Effector memory CD4-positive, alpha-beta T cell (primary cell): ENCODE measurements around the gene UACA.
"Not testable (repeated sequence)": the region's sequence is repeated elsewhere in the genome, so short reads cannot be mapped to it uniquely, and the experiment has no call there.

Experiments used
- DNase-seq, 3 donors: peaks; one replicate each; pipeline ENCODE4 v3.0.0-alpha.2; 2020
- H3K27ac ChIP-seq: 2 replicates; pipeline ENCODE4 v1.7.0; 2013; ENCODE audit warnings: mild to moderate bottlenecking, low read length, moderate library complexity; ENCODE audit not compliant: insufficient read depth, poor library complexity, severe bottlenecking
- H3K27me3 ChIP-seq: replicated peaks from 2 replicates; pipeline ENCODE4 v1.7.0; 2013; ENCODE audit warnings: mild to moderate bottlenecking, low read length; ENCODE audit not compliant: insufficient read depth, control insufficient read depth, poor library complexity, severe bottlenecking
- H3K36me3 ChIP-seq: 2 replicates; pipeline ENCODE4 v1.7.0; 2013; ENCODE audit warnings: mild to moderate bottlenecking, low read length, moderate library complexity; ENCODE audit not compliant: control insufficient read depth, insufficient read depth
- H3K4me1 ChIP-seq: 2 replicates; pipeline ENCODE4 v1.7.0; 2013; ENCODE audit warnings: low read length, mild to moderate bottlenecking; ENCODE audit not compliant: control insufficient read depth, insufficient read depth, poor library complexity, severe bottlenecking
- H3K4me3 ChIP-seq: 2 replicates; pipeline ENCODE4 v1.7.0; 2013; ENCODE audit warnings: low read length, low read depth, mild to moderate bottlenecking; ENCODE audit not compliant: insufficient read depth, poor library complexity, severe bottlenecking
- H3K9me3 ChIP-seq: 2 replicates; pipeline ENCODE4 v1.7.0; 2013; ENCODE audit warnings: mild to moderate bottlenecking, low read length, moderate library complexity; ENCODE audit not compliant: control insufficient read depth
- total RNA-seq, 3 donors: gene quantifications; one replicate each; lab custom pipeline; 2026; lab: John Stamatoyannopoulos, UW

Gene UACA
- 0.17 to 7.5 (median 0.39) reads per million in 3 donors for total RNA-seq

GRCh38 chr15:70763120-70763949 is at the start of gene UACA:
TSS of gene UACA (minus strand) at chr15:70763558. CDS start at chr15:70763407, 151 bp downstream.
- H3K36me3 ChIP-seq = no peaks in the 10 kb centered on the region
- DNase-seq = peak; percentile 31 to 40 (median 35)
- H3K4me1 ChIP-seq = peaks cover 19% of the 10 kb centered on the region
- H3K27me3 ChIP-seq = peaks cover 40% of the 10 kb centered on the region
- no peak within 1 kb of the TSS for H3K27ac ChIP-seq
- H3K9me3 ChIP-seq = no peaks in the 10 kb centered on the region
- peak within 1 kb of the TSS; percentile 60 for H3K4me3 ChIP-seq

- H3K9me3 ChIP-seq = no peaks in the 10 kb centered on the region
- no peaks in the 10 kb centered on the region for H3K4me1 ChIP-seq
- H3K4me3 ChIP-seq = no peak overlapping the region
- H3K27me3 ChIP-seq = peaks cover 4% of the 10 kb centered on the region
- DNase-seq = no peak
- H3K27ac ChIP-seq = no peak overlapping the region
- H3K36me3 ChIP-seq = no peaks in the 10 kb centered on the region
Measured at GRCh38 chr15:70812827-70813364, 49.5 kb upstream of the UACA start.

GRCh38 chr15:70810916-70811578 is 47.7 kb upstream of the UACA start:
- no peaks in the 10 kb centered on the region for H3K9me3 ChIP-seq
- no peak overlapping the region for H3K4me3 ChIP-seq
- no peak for DNase-seq
- no peak overlapping the region for H3K27ac ChIP-seq
- no peaks in the 10 kb centered on the region for H3K36me3 ChIP-seq
- H3K4me1 ChIP-seq = no peaks in the 10 kb centered on the region
- peaks cover 4% of the 10 kb centered on the region for H3K27me3 ChIP-seq

GRCh38 chr15:70806992-70807712 is 43.8 kb upstream of the UACA start:
- no peak for DNase-seq
- no peaks in the 10 kb centered on the region for H3K36me3 ChIP-seq
- no peak overlapping the region for H3K27ac ChIP-seq
- peaks cover 4% of the 10 kb centered on the region for H3K27me3 ChIP-seq
- no peak overlapping the region for H3K4me3 ChIP-seq
- H3K4me1 ChIP-seq = no peaks in the 10 kb centered on the region
- no peaks in the 10 kb centered on the region for H3K9me3 ChIP-seq

- H3K27me3 ChIP-seq, H3K27ac ChIP-seq, H3K4me1 ChIP-seq, H3K4me3 ChIP-seq, DNase-seq, H3K36me3 ChIP-seq, H3K9me3 ChIP-seq: not testable (repeated sequence)
Measured at GRCh38 chr15:70804388-70804787, 41.0 kb upstream of the UACA start.

GRCh38 chr15:70802629-70803028 is 39.3 kb upstream of the UACA start:
- Histone ChIP-seq H3K27me3 (no peaks in the 10 kb centered on the region), H3K9me3 (no peaks in the 10 kb centered on the region), H3K4me1 (no peaks in the 10 kb centered on the region), H3K36me3 (no peaks in the 10 kb centered on the region), H3K4me3 (no peak overlapping the region), H3K27ac (no peak overlapping the region)
- DNase-seq = no peak

GRCh38 chr15:70801109-70801508 is 37.8 kb upstream of the UACA start:
- Histone ChIP-seq H3K36me3 (no peaks in the 10 kb centered on the region), H3K27ac (no peak overlapping the region), H3K9me3 (no peaks in the 10 kb centered on the region), H3K4me1 (no peaks in the 10 kb centered on the region), H3K27me3 (no peaks in the 10 kb centered on the region), H3K4me3 (no peak overlapping the region)
- no peak for DNase-seq

GRCh38 chr15:70799667-70800450 is 36.5 kb upstream of the UACA start:
- no peak for DNase-seq
- H3K4me1 ChIP-seq = no peaks in the 10 kb centered on the region

GRCh38 chr15:70797464-70797863 is 34.1 kb upstream of the UACA start:
- no peaks in the 10 kb centered on the region for H3K36me3 ChIP-seq
- no peaks in the 10 kb centered on the region for H3K27me3 ChIP-seq
- no peaks in the 10 kb centered on the region for H3K9me3 ChIP-seq
- no peak overlapping the region for H3K4me3 ChIP-seq
- H3K27ac ChIP-seq = no peak overlapping the region
- no peaks in the 10 kb centered on the region for H3K4me1 ChIP-seq
- no peak for DNase-seq

More at GRCh38 chr15:70799667-70800450, 36.5 kb upstream of the UACA start:
- Histone ChIP-seq H3K27ac (no peak overlapping the region), H3K4me3 (no peak overlapping the region), H3K27me3 (no peaks in the 10 kb centered on the region), H3K9me3 (no peaks in the 10 kb centered on the region), H3K36me3 (no peaks in the 10 kb centered on the region)
